A549 (cell line): ENCODE measurements around the gene HES1. TPM values are rescaled to one million over a fixed set of nuclear protein-coding genes. Genes with fewer than 3 reads are reported as not detected.
A peak's percentile ranks its signal among the peaks of the same experiment; 100 is the strongest.

ENCODE experiments used
- ATOH8 ChIP-seq: fragments of 250-450 bp; sonication (Bioruptor Pico); IDR thresholded peaks from 2 replicates; pipeline ENCODE4 v1.5.0; 2020; ENCODE audit warnings: low read depth, mild to moderate bottlenecking, moderate library complexity
- BHLHE40 ChIP-seq: IDR thresholded peaks from 2 replicates; pipeline ENCODE4 v1.6.1; 2012; ENCODE audit warnings: low read depth, low read length, inconsistent platforms
- CBX8 ChIP-seq: fragments of 200-600 bp; sonication (generic); IDR thresholded peaks from 2 replicates; pipeline ENCODE4 v1.6.1; 2016
- CEBPB ChIP-seq, 2 experiments: fragments of >200 bp in 1 of 2; sonication (Bioruptor Twin) in 1 of 2; formaldehyde crosslinking in 1 of 2; IDR thresholded peaks; 2 replicates each; pipeline ENCODE4 v1.6.1; 2012 to 2016
- CHD4 ChIP-seq: fragments of 200-600 bp; sonication (generic); IDR thresholded peaks from 2 replicates; pipeline ENCODE4 v1.6.1; 2016; ENCODE audit warnings: antibody characterized with exemption, mild to moderate bottlenecking, borderline replicate concordance
- E2F6 ChIP-seq: IDR thresholded peaks from 2 replicates; pipeline ENCODE4 v1.6.1; 2012; ENCODE audit warnings: low read depth, borderline replicate concordance
- EHF ChIP-seq: fragments of 250-450 bp; sonication (Bioruptor Pico); IDR thresholded peaks from 2 replicates; pipeline ENCODE4 v1.5.0; 2020; ENCODE audit warnings: mild to moderate bottlenecking
- EHMT2 ChIP-seq: fragments of 200-600 bp; sonication (generic); IDR thresholded peaks from 2 replicates; pipeline ENCODE4 v1.6.1; 2016; ENCODE audit warnings: antibody characterized with exemption, low read depth, mild to moderate bottlenecking, moderate library complexity
- ELK1 ChIP-seq: fragments of 150-350 bp; IDR thresholded peaks from 2 replicates; pipeline ENCODE4 v1.6.1; 2014; ENCODE audit warnings: low read depth, mild to moderate bottlenecking, low read length
- FOSL2 ChIP-seq, 2 experiments: fragments of 450-650 bp in 1 of 2; fragments of >200 bp in 1 of 2; sonication (Bioruptor Twin) in 1 of 2; formaldehyde crosslinking; IDR thresholded peaks; 2 replicates each; pipeline versions ENCODE4 v1.5.0 to v1.6.1; 2016 to 2020; ENCODE audit warnings: mild to moderate bottlenecking in 1 of 2, moderate library complexity in 1 of 2
- GATA3 ChIP-seq: IDR thresholded peaks from 2 replicates; pipeline ENCODE4 v1.6.1; 2012; ENCODE audit warnings: borderline replicate concordance
- HES2 ChIP-seq: fragments of >200 bp; sonication (Bioruptor Twin); formaldehyde crosslinking; IDR thresholded peaks from 2 replicates; pipeline ENCODE4 v1.6.1; 2016
- HEYL ChIP-seq: fragments of 250-450 bp; sonication (Bioruptor Pico); IDR thresholded peaks from 2 replicates; pipeline ENCODE4 v1.8.0; 2021; ENCODE audit warnings: mild to moderate bottlenecking, moderate library complexity
- HMGXB4 ChIP-seq: fragments of 250-450 bp; sonication (Bioruptor Pico); IDR thresholded peaks from 2 replicates; pipeline ENCODE4 v1.5.0; 2021; ENCODE audit warnings: mild to moderate bottlenecking, moderate library complexity, borderline replicate concordance
- HOXB13 ChIP-seq: fragments of 250-450 bp; sonication (Bioruptor Pico); IDR thresholded peaks from 2 replicates; pipeline ENCODE4 v1.5.0; 2020; ENCODE audit warnings: low read depth, mild to moderate bottlenecking, moderate library complexity
- JUN ChIP-seq, 2 experiments: fragments of >200 bp; sonication (Bioruptor Twin); formaldehyde crosslinking; IDR thresholded peaks; 2 replicates in 1 of 2; 3 replicates in 1 of 2; pipeline ENCODE4 v1.6.1; 2016 to 2017
- JUNB ChIP-seq: fragments of >200 bp; sonication (Bioruptor Twin); formaldehyde crosslinking; IDR thresholded peaks from 2 replicates; pipeline ENCODE4 v1.6.1; 2016
- KDM1A ChIP-seq: fragments of 200-600 bp; sonication (generic); IDR thresholded peaks from 2 replicates; pipeline ENCODE4 v1.6.1; 2016; ENCODE audit warnings: low read depth, mild to moderate bottlenecking
- KDM5A ChIP-seq: fragments of 200-600 bp; sonication (generic); IDR thresholded peaks from 2 replicates; pipeline ENCODE4 v1.6.1; 2016; ENCODE audit warnings: antibody characterized with exemption, mild to moderate bottlenecking
- MAFK ChIP-seq: fragments of 450-650 bp; IDR thresholded peaks from 2 replicates; pipeline ENCODE4 v1.6.1; 2014; ENCODE audit not compliant: partially characterized antibody
- MAX ChIP-seq: IDR thresholded peaks from 2 replicates; pipeline ENCODE4 v1.6.1; 2012
- MAZ ChIP-seq: fragments of 150-350 bp; IDR thresholded peaks from 2 replicates; pipeline ENCODE4 v1.6.1; 2014; ENCODE audit warnings: antibody characterized with exemption, low read depth, low read length, borderline replicate concordance
- NFE2L2 ChIP-seq: fragments of 150-350 bp; conservative IDR thresholded peaks from 2 replicates; pipeline ENCODE4 v1.6.1; 2014; ENCODE audit warnings: low read length
- PBX3 ChIP-seq: IDR thresholded peaks from 2 replicates; pipeline ENCODE4 v1.6.1; 2012
- PHF8 ChIP-seq: fragments of 200-600 bp; sonication (generic); IDR thresholded peaks from 2 replicates; pipeline ENCODE4 v1.6.1; 2016; ENCODE audit warnings: low read depth, mild to moderate bottlenecking, antibody characterized with exemption, moderate library complexity, borderline replicate concordance
- RAD21 ChIP-seq, 2 experiments: fragments of >200 bp in 1 of 2; sonication (Bioruptor Twin) in 1 of 2; formaldehyde crosslinking in 1 of 2; IDR thresholded peaks in 1 of 2; conservative IDR thresholded peaks in 1 of 2; 2 replicates in 1 of 2; 3 replicates in 1 of 2; pipeline ENCODE4 v1.6.1; 2012 to 2018; ENCODE audit warnings: inconsistent platforms in 1 of 2
- RARB ChIP-seq: fragments of 250-450 bp; sonication (Bioruptor Pico); IDR thresholded peaks from 2 replicates; pipeline ENCODE4 v1.8.0; 2021; ENCODE audit warnings: mild to moderate bottlenecking, moderate library complexity
- RCOR1 ChIP-seq: fragments of 150-350 bp; IDR thresholded peaks from 2 replicates; pipeline ENCODE4 v1.6.1; 2014; ENCODE audit warnings: antibody characterized with exemption, low read length, low read depth
- RFX5 ChIP-seq: fragments of 450-650 bp; IDR thresholded peaks from 2 replicates; pipeline ENCODE4 v1.7.1; 2014; ENCODE audit warnings: antibody characterized with exemption, mild to moderate bottlenecking, moderate library complexity
- RNF2 ChIP-seq: fragments of 200-600 bp; sonication (generic); IDR thresholded peaks from 2 replicates; pipeline ENCODE4 v1.6.1; 2016; ENCODE audit warnings: low read depth, mild to moderate bottlenecking, antibody characterized with exemption, moderate library complexity, borderline replicate concordance
- TP53 ChIP-seq: fragments of 250-450 bp; sonication (Bioruptor Pico); IDR thresholded peaks from 2 replicates; pipeline ENCODE4 v1.5.0; 2021; ENCODE audit warnings: mild to moderate bottlenecking, moderate library complexity
- USF2 ChIP-seq: fragments of 450-650 bp; IDR thresholded peaks from 2 replicates; pipeline ENCODE4 v1.6.1; 2014; ENCODE audit warnings: antibody characterized with exemption
- ZC3H11A ChIP-seq: fragments of 450-650 bp; IDR thresholded peaks from 2 replicates; pipeline ENCODE4 v1.6.1; 2014; ENCODE audit warnings: antibody characterized with exemption, mild to moderate bottlenecking
- ZFP36 ChIP-seq: fragments of 450-650 bp; IDR thresholded peaks from 2 replicates; pipeline ENCODE4 v1.6.1; 2014; ENCODE audit warnings: borderline replicate concordance; ENCODE audit not compliant: partially characterized antibody
- polyA plus RNA-seq, 4 experiments: library from polyadenylated mRNA; depleted of rRNA in 3 of 4; stranded (reverse); fragments of >200 nt; fragmentation: RNase III in 1 of 4; extraction: RNeasy Plus Mini Kit Qiagen cat#74134 plus additional on column Dnase treatment in 1 of 4; gene quantifications; 2 replicates in 3 of 4; 3 replicates in 1 of 4; pipeline ENCODE4 v1.2.3, GENCODE V29; 2011 to 2017

The HES1 gene
- polyA plus RNA-seq, 2 of the 4 experiments (the other 2 are of a cell fraction): 8.3 to 66.6 TPM

GRCh38 chr3:194140520-194141414 is 4.8 kb downstream of the HES1 start (continued):
- TF ChIP-seq ZC3H11A: no peak
- no peak for TF ChIP-seq BHLHE40
- TF ChIP-seq FOSL2 (IDR thresholded peaks at IDR 0.05): no peak
- peak; percentile 3; the same call in 1 of the 2 replicates for TF ChIP-seq FOSL2 (CRISPR knock-in tag; IDR thresholded peaks at IDR 0.05)
- peak; percentile 58; the same call in 1 of the 2 replicates for TF ChIP-seq HOXB13 (CRISPR knock-in tag)
- no peak for TF ChIP-seq RCOR1
- TF ChIP-seq TP53 (CRISPR knock-in tag): no peak
- no peak for TF ChIP-seq JUNB
- TF ChIP-seq RFX5: no peak
- no peak for TF ChIP-seq NFE2L2
- TF ChIP-seq MAZ: no peak
- no peak for TF ChIP-seq RNF2
- no peak for TF ChIP-seq MAFK
- peak; percentile 42; the same call in 1 of the 2 replicates for TF ChIP-seq EHF (CRISPR knock-in tag)
- TF ChIP-seq RARB (CRISPR knock-in tag): peak; percentile 68; the same call in 1 of the 2 replicates
- TF ChIP-seq MAX: peak; percentile 13; the same call in 1 of the 2 replicates
- TF ChIP-seq KDM1A: no peak
- TF ChIP-seq ZFP36: no peak
- no peak for TF ChIP-seq HEYL (CRISPR knock-in tag)
- TF ChIP-seq ATOH8 (CRISPR knock-in tag): peak; percentile 66; the same call in 1 of the 2 replicates
- no peak for TF ChIP-seq CEBPB (IDR thresholded peaks at IDR 0.05)
- no peak for TF ChIP-seq CHD4
- no peak for TF ChIP-seq RAD21 (conservative IDR thresholded peaks at IDR 0.05 in 1 of 2, IDR thresholded peaks at IDR 0.05 in 1 of 2)
- no peak for TF ChIP-seq PBX3
- TF ChIP-seq EHMT2: no peak
- no peak for TF ChIP-seq USF2
- TF ChIP-seq HES2: no peak
- TF ChIP-seq JUN (IDR thresholded peaks at IDR 0.05): peak in 1 of 2 experiments; percentile 8; a peak in 2 of 5 replicates
- no peak for TF ChIP-seq HMGXB4 (CRISPR knock-in tag)
- TF ChIP-seq ELK1: no peak
- no peak for TF ChIP-seq CBX8
- TF ChIP-seq GATA3: peak; percentile 71
- TF ChIP-seq E2F6: peak; percentile 57; the same call in 1 of the 2 replicates
- no peak for TF ChIP-seq KDM5A
- TF ChIP-seq PHF8: no peak
